ENCODE data around the gene OGDH.

DNA sequence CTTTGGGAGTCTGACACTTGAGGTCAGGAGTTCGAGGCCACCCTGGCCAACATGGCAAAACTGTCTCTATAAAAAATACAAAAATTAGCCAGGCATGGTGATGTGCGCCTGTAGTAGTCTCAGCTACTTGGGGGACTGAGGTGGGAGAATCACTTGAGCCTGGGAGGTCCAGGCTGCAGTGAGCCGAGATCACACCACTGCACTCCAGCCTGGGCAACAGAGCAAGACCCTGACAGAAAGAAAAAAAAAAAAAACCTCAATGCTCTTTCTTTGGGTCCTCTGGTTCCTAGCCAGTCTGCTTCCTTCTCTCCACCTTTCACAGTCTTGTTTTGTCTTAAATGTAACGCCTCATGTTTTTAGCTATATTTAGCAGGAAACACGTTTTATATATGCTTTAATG lies 9.4 kb downstream of the OGDH start:
- TF ChIP-seq POLR2A (IDR thresholded peaks at IDR 0.05), result no peak
- TF ChIP-seq, protein P1, sequence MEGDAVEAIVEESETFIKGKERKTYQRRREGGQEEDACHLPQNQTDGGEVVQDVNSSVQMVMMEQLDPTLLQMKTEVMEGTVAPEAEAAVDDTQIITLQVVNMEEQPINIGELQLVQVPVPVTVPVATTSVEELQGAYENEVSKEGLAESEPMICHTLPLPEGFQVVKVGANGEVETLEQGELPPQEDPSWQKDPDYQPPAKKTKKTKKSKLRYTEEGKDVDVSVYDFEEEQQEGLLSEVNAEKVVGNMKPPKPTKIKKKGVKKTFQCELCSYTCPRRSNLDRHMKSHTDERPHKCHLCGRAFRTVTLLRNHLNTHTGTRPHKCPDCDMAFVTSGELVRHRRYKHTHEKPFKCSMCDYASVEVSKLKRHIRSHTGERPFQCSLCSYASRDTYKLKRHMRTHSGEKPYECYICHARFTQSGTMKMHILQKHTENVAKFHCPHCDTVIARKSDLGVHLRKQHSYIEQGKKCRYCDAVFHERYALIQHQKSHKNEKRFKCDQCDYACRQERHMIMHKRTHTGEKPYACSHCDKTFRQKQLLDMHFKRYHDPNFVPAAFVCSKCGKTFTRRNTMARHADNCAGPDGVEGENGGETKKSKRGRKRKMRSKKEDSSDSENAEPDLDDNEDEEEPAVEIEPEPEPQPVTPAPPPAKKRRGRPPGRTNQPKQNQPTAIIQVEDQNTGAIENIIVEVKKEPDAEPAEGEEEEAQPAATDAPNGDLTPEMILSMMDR (IDR thresholded peaks at IDR 0.05), result no peak

All from Peyer's patch (tissue), 4 donors.